ENCODE measurements around the gene ADGRG1.
A peak's percentile ranks its signal among the peaks of the same experiment; 100 is the strongest.

Gene ADGRG1

GRCh38 chr16:57621521-57622271 is 6.7 kb upstream of the ADGRG1 start:
- DNase-seq, result no peak

GRCh38 chr16:57622361-57623250 is 5.8 kb upstream of the ADGRG1 start:
- DNase-seq, result no peak

- peak; percentile 93 for DNase-seq
These were observed 5.0 kb upstream of the ADGRG1 start for GRCh38 chr16:57623251-57624043.

- no peak for DNase-seq
These were observed 4.3 kb upstream of the ADGRG1 start for GRCh38 chr16:57624044-57624688.

GRCh38 chr16:57624806-57625500 is 3.5 kb upstream of the ADGRG1 start:
- no peak for DNase-seq

GRCh38 chr16:57626420-57627170 is 1.8 kb upstream of the ADGRG1 start:
- DNase-seq, result no peak

- no peak for DNase-seq
These were observed 1.1 kb upstream of the ADGRG1 start for GRCh38 chr16:57627184-57627871.

GRCh38 chr16:57628783-57629293 is 408 bp downstream of the ADGRG1 start:
- no peak for DNase-seq

- no peak for DNase-seq
These were observed 1.3 kb downstream of the ADGRG1 start for GRCh38 chr16:57629516-57630406.

- DNase-seq, result no peak
These were observed 2.0 kb downstream of the ADGRG1 start for GRCh38 chr16:57630407-57630797.

GRCh38 chr16:57630931-57631845 is 2.8 kb downstream of the ADGRG1 start:
- no peak for DNase-seq

GRCh38 chr16:57632568-57632967 is 4.1 kb downstream of the ADGRG1 start:
- no peak for DNase-seq

GRCh38 chr16:57633383-57634064 is 5.1 kb downstream of the ADGRG1 start:
- no peak for DNase-seq

GRCh38 chr16:57634171-57634570 is 5.7 kb downstream of the ADGRG1 start:
- DNase-seq, result no peak

- DNase-seq, result no peak
These were observed 7.1 kb downstream of the ADGRG1 start for GRCh38 chr16:57635266-57636097.

- no peak for DNase-seq
These were observed 7.8 kb downstream of the ADGRG1 start for GRCh38 chr16:57636184-57636583.

- DNase-seq, result no peak
These were observed 8.6 kb downstream of the ADGRG1 start for GRCh38 chr16:57637020-57637419.
